HUES6 (cell line): ENCODE measurements around the gene PCBP4.

Source experiments
- H3K27ac ChIP-seq: 2 replicates; pipeline ENCODE4 v1.7.0; 2013; ENCODE audit warnings: low read depth, mild to moderate bottlenecking, low read length, inconsistent platforms
- H3K27me3 ChIP-seq: 2 replicates; pipeline ENCODE4 v1.6.1; 2013; ENCODE audit warnings: low read length; ENCODE audit not compliant: control insufficient read depth, insufficient read depth
- H3K36me3 ChIP-seq: 2 replicates; pipeline ENCODE4 v1.6.1; 2013; ENCODE audit warnings: low read length; ENCODE audit not compliant: control insufficient read depth, insufficient read depth
- H3K4me1 ChIP-seq: 2 replicates; pipeline ENCODE4 v1.6.1; 2013; ENCODE audit warnings: low read length; ENCODE audit not compliant: control insufficient read depth, insufficient read depth
- H3K4me3 ChIP-seq: 2 replicates; pipeline ENCODE4 v1.5.1; 2013; ENCODE audit warnings: low read depth, low read length
- H3K9ac ChIP-seq: one replicate; pipeline ENCODE4 v1.6.1; 2013; ENCODE audit warnings: mild to moderate bottlenecking, low read length
- H3K9me3 ChIP-seq: 2 replicates; pipeline ENCODE4 v1.6.1; 2013; ENCODE audit warnings: low read depth, low read length; ENCODE audit not compliant: control insufficient read depth, insufficient read depth

PCBP4 gene

GRCh38 chr3:51960386-51960785, 6.9 kb downstream of the PCBP4 start:
- Histone ChIP-seq H3K4me1 (peaks cover 32% of the 10 kb centered on the region), H3K36me3 (no peaks in the 10 kb centered on the region)

DNA sequence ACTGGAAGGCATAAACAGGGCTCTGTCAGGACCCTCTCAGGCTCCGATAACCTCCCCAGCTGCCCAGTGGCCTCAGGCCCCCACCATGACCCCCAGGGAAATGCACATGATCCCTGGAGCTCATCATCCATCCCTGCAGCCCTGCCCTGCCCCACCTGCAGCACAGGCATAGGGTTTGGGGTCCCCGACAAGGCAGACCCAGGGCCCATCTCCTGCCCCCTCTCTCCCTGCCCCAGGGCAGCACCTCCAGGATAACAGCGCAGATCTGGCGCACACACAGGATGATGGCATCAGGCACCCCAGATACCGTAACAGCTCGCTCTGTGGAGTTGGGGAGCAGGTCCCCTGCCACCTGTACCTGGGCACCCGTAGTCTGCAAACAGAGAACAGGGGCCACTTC, 7.6 kb downstream of the PCBP4 start:
- peaks cover 38% of the 10 kb centered on the region for H3K27me3 ChIP-seq
- no peak overlapping the region for H3K9ac ChIP-seq
- no peak overlapping the region for H3K27ac ChIP-seq

More at GRCh38 chr3:51960386-51960785, 6.9 kb downstream of the PCBP4 start:
- Histone ChIP-seq H3K27me3 (peaks cover 36% of the 10 kb centered on the region), H3K9me3 (no peaks in the 10 kb centered on the region), H3K4me3 (no peak overlapping the region), H3K9ac (no peak overlapping the region), H3K27ac (no peak overlapping the region)

DNA sequence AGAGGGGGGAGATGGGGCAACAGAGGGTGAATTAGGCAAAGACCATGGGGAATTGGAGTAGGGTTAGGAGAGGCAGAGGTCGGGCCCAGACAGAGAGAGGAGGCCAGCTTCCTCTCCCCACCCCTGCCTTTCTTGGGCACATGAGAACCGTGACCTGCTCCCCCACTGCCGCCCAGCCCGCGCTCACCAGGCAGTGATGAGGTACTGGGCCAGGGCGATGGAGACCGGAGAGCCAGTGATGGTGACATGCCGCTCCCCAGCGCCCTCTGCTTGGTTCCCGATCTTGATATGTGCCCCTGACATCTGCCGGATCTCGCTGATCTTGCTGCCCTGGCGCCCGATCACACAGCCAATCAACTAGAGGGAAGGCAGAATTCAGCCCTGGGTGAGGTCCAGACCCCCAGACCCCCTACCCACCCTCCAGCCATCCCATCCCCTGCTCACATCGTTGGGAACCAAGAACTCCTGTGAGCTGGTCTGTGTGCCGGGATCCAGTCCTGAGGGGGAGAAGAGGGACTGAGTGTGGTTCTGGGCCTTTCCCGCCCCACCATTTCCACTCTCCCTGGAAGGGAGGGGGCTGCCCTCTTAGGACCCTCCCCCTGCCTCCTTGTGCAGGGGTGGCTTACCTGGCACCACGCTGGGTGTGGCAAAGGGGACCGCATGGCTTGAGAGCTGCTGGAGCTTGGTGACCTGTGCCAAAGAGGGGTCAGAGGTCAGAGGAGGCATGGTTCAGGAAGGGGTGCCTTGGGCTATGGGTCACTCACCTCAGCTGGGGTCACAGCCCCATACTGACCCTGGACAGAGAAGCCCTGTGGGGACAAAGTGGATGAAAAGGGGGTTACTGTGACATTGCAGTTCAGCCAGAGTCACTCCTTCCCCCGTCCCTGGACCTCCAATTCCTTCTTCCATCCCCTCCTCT, 8.4 kb downstream of the PCBP4 start:
- no peak overlapping the region for H3K9ac ChIP-seq
- no peaks in the 10 kb centered on the region for H3K36me3 ChIP-seq
- peaks cover 46% of the 10 kb centered on the region for H3K27me3 ChIP-seq
- no peak overlapping the region for H3K4me3 ChIP-seq
- no peaks in the 10 kb centered on the region for H3K9me3 ChIP-seq
- H3K27ac ChIP-seq: no peak overlapping the region
- peaks cover 18% of the 10 kb centered on the region for H3K4me1 ChIP-seq

More for the DNA sequence above, 7.6 kb downstream of the PCBP4 start:
- H3K9me3 ChIP-seq: no peaks in the 10 kb centered on the region
- peaks cover 26% of the 10 kb centered on the region for H3K4me1 ChIP-seq
- H3K36me3 ChIP-seq: no peaks in the 10 kb centered on the region
- H3K4me3 ChIP-seq: no peak overlapping the region

GRCh38 chr3:51957520-51958205, 9.6 kb downstream of the PCBP4 start:
- Histone ChIP-seq H3K36me3 (no peaks in the 10 kb centered on the region), H3K27me3 (peaks cover 49% of the 10 kb centered on the region), H3K4me1 (peaks cover 11% of the 10 kb centered on the region), H3K4me3 (no peak overlapping the region), H3K27ac (no peak overlapping the region), H3K9ac (no peak overlapping the region), H3K9me3 (no peaks in the 10 kb centered on the region)

- Histone ChIP-seq H3K4me3 (peak overlapping the region; percentile 61), H3K27me3 (peaks cover 58% of the 10 kb centered on the region), H3K27ac (no peak overlapping the region), H3K9me3 (no peaks in the 10 kb centered on the region), H3K36me3 (no peaks in the 10 kb centered on the region), H3K9ac (no peak overlapping the region), H3K4me1 (peaks cover 9% of the 10 kb centered on the region)
Measured at GRCh38 chr3:51955893-51956770, 11.1 kb downstream of the PCBP4 start.

DNA sequence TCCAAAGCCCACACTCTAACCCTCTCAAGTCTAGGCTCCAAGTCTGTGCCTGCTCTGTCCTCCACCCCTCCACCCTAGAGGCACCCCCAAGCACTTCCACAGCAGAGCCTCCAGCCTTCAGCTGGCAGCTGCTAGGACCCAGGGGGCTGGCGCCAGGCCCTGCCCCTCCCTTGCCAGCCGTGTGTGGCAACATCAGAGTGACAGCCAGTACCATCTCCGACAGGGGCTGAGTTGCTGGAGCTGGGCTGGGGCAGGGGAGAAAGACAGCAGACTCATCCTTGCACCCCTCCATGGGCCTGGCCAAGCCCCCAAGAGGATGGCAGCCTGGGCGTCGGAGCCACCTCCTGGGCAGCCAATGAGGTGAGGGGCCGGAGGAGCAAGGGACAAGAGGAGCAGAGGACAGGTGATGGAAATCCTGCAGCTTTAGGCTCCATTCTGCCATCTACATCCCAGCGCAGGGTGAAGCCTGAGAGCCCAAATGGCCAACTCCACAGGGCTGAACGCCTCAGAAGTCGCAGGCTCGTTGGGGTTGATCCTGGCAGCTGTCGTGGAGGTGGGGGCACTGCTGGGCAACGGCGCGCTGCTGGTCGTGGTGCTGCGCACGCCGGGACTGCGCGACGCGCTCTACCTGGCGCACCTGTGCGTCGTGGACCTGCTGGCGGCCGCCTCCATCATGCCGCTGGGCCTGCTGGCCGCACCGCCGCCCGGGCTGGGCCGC, 11.9 kb downstream of the PCBP4 start, which contains the start of gene GPR62:
TSS of gene GPR62 (plus strand) at position 207 of the 718 bp plus-strand sequence. CDS start at position 479, 272 bp downstream.
- H3K27me3 ChIP-seq: peaks cover 66% of the 10 kb centered on the region
- H3K36me3 ChIP-seq: no peaks in the 10 kb centered on the region
- no peak within 1 kb of the TSS for H3K27ac ChIP-seq
- H3K4me1 ChIP-seq: peaks cover 9% of the 10 kb centered on the region
- H3K9me3 ChIP-seq: no peaks in the 10 kb centered on the region
- no peak within 1 kb of the TSS for H3K9ac ChIP-seq
- peak within 1 kb of the TSS; percentile 61 for H3K4me3 ChIP-seq

- no peak overlapping the region for H3K27ac ChIP-seq
- no peak overlapping the region for H3K4me3 ChIP-seq
- peaks cover 9% of the 10 kb centered on the region for H3K4me1 ChIP-seq
- H3K9ac ChIP-seq: no peak overlapping the region
- H3K27me3 ChIP-seq: peaks cover 70% of the 10 kb centered on the region
- H3K36me3 ChIP-seq: no peaks in the 10 kb centered on the region
- H3K9me3 ChIP-seq: no peaks in the 10 kb centered on the region
Measured at GRCh38 chr3:51954713-51955112, 12.5 kb downstream of the PCBP4 start.

DNA sequence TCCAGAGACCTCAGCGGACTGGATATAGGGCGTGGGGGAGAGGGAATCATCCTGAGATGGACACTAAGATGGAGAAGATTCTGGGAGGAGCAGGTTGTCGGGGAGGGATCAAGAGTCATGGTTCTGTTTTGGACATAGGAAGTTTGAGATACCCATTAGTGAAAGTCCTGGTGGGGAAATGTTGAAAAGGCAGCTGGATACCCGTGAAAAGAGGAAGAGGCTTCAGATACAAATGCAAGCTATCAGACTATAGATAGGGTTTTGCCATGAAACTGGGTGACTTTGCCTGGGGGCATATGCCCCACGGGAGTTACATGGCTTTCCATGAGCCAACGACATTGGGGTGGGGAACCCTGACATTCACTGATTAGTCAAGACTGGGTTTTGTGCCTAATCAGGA, 13.1 kb downstream of the PCBP4 start:
- H3K9me3 ChIP-seq: no peaks in the 10 kb centered on the region
- no peaks in the 10 kb centered on the region for H3K36me3 ChIP-seq
- H3K4me1 ChIP-seq: peaks cover 9% of the 10 kb centered on the region
- no peak overlapping the region for H3K4me3 ChIP-seq
- peaks cover 70% of the 10 kb centered on the region for H3K27me3 ChIP-seq
- no peak overlapping the region for H3K27ac ChIP-seq
- H3K9ac ChIP-seq: no peak overlapping the region

DNA sequence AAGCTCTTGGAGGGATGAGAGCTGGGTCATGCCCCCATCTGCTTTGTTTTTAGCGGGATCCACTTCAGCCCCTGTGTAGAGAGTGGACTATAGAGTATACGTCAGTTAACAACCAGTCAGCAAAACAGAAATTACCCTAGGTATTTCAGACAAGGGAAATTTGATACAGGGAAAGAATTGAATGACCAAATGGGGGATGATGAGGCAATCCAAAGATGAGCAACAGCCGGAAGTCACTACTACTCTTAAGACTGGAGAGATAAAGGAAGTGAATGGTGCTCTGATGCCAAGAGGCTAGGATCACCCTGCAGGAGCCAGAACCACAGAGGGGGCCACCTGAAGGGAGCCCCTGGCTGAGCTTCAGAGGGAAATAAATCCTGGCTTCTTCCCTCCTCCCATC, 13.8 kb downstream of the PCBP4 start:
- no peak overlapping the region for H3K27ac ChIP-seq
- no peak overlapping the region for H3K9ac ChIP-seq
- H3K4me3 ChIP-seq: no peak overlapping the region
- H3K4me1 ChIP-seq: peaks cover 9% of the 10 kb centered on the region
- peaks cover 73% of the 10 kb centered on the region for H3K27me3 ChIP-seq
- H3K9me3 ChIP-seq: no peaks in the 10 kb centered on the region
- no peaks in the 10 kb centered on the region for H3K36me3 ChIP-seq

DNA sequence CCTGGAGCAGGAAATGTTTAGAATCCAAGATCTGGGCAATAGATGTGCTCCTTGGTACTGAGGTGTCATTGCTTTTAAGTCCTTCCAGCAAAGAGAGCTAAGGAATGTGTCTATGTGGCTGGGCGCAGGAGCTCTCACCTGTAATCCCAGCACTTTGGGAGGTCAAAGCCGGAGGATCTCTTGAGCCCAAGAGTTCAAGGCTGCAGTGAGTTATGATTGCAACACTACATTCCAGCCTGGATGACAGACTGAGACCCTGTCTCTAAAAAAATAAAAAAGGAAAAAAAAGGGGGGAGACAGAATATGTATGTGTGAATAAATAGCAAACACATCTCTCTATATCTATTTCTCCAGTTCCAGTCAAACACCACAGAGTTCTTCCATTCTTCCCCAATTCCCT, 16.4 kb downstream of the PCBP4 start:
- H3K4me3 ChIP-seq: no peak overlapping the region
- no peaks in the 10 kb centered on the region for H3K9me3 ChIP-seq
- H3K4me1 ChIP-seq: peaks cover 4% of the 10 kb centered on the region; the same call in 1 of the 2 replicates
- no peak overlapping the region for H3K9ac ChIP-seq
- no peak overlapping the region for H3K27ac ChIP-seq
- peaks cover 62% of the 10 kb centered on the region for H3K27me3 ChIP-seq
- H3K36me3 ChIP-seq: no peaks in the 10 kb centered on the region
